Activated naive CD4-positive, alpha-beta T cell treated with anti-CD3 and anti-CD28 coated beads, Interleukin-2, amount 50 U/mL, for 24 hours (primary cell): ENCODE results near the gene MAPK6.
"Not testable (repeated sequence)": the region's sequence is repeated elsewhere in the genome, so short reads cannot be mapped to it uniquely, and the experiment has no call there.

Source experiments
- H3K27ac Mint-ChIP-seq: one replicate; pipeline ENCODE4 v1.8.0; 2021; ENCODE audit warnings: mild to moderate bottlenecking, mixed read lengths
- H3K27me3 Mint-ChIP-seq: one replicate; pipeline ENCODE4 v1.8.0; 2021; ENCODE audit warnings: mixed read lengths
- H3K36me3 Mint-ChIP-seq: one replicate; pipeline ENCODE4 v1.8.0; 2021; ENCODE audit warnings: mixed read lengths
- H3K4me1 Mint-ChIP-seq: one replicate; pipeline ENCODE4 v1.8.0; 2021; ENCODE audit warnings: mixed read lengths
- H3K4me3 Mint-ChIP-seq: one replicate; pipeline ENCODE4 v1.8.0; 2021; ENCODE audit warnings: mild to moderate bottlenecking, mixed read lengths
- H3K9me3 Mint-ChIP-seq: one replicate; pipeline ENCODE4 v1.8.0; 2021; ENCODE audit warnings: mixed read lengths

Gene MAPK6

GRCh38 chr15:52054381-52054780 is 35.4 kb downstream of the MAPK6 start:
- H3K27me3 Mint-ChIP-seq: no peaks in the 10 kb centered on the region
- H3K9me3 Mint-ChIP-seq: no peaks in the 10 kb centered on the region
- no peaks in the 10 kb centered on the region for H3K4me1 Mint-ChIP-seq
- H3K36me3 Mint-ChIP-seq: peaks cover 15% of the 10 kb centered on the region
- no peak overlapping the region for H3K27ac Mint-ChIP-seq
- no peak overlapping the region for H3K4me3 Mint-ChIP-seq

GRCh38 chr15:52054858-52055257 is 35.8 kb downstream of the MAPK6 start:
- H3K9me3 Mint-ChIP-seq, H3K27me3 Mint-ChIP-seq, H3K27ac Mint-ChIP-seq, H3K4me1 Mint-ChIP-seq, H3K4me3 Mint-ChIP-seq: not testable (repeated sequence)
- peaks cover 14% of the 10 kb centered on the region for H3K36me3 Mint-ChIP-seq

- H3K4me3 Mint-ChIP-seq: no peak overlapping the region
- H3K36me3 Mint-ChIP-seq: peaks cover 8% of the 10 kb centered on the region
- no peak overlapping the region for H3K27ac Mint-ChIP-seq
- no peaks in the 10 kb centered on the region for H3K9me3 Mint-ChIP-seq
- no peaks in the 10 kb centered on the region for H3K27me3 Mint-ChIP-seq
- no peaks in the 10 kb centered on the region for H3K4me1 Mint-ChIP-seq
Observed at GRCh38 chr15:52056001-52056400, 37.0 kb downstream of the MAPK6 start.

GRCh38 chr15:52056496-52056895 is 37.5 kb downstream of the MAPK6 start:
- Mint-ChIP-seq H3K36me3 (peaks cover 7% of the 10 kb centered on the region), H3K27ac (no peak overlapping the region), H3K9me3 (no peaks in the 10 kb centered on the region), H3K4me3 (no peak overlapping the region), H3K27me3 (no peaks in the 10 kb centered on the region), H3K4me1 (no peaks in the 10 kb centered on the region)

GRCh38 chr15:52057996-52058395 is 39.0 kb downstream of the MAPK6 start:
- Mint-ChIP-seq H3K4me1 (no peaks in the 10 kb centered on the region), H3K4me3 (no peak overlapping the region), H3K9me3 (no peaks in the 10 kb centered on the region), H3K36me3 (peaks cover 4% of the 10 kb centered on the region), H3K27ac (no peak overlapping the region), H3K27me3 (no peaks in the 10 kb centered on the region)

GRCh38 chr15:52060501-52060900 is 41.5 kb downstream of the MAPK6 start:
- H3K4me3 Mint-ChIP-seq: no peak overlapping the region
- no peak overlapping the region for H3K27ac Mint-ChIP-seq
- no peaks in the 10 kb centered on the region for H3K27me3 Mint-ChIP-seq

GRCh38 chr15:52066842-52067544 is 48.0 kb downstream of the MAPK6 start:
- Mint-ChIP-seq H3K27me3 (no peaks in the 10 kb centered on the region), H3K36me3 (peaks cover 11% of the 10 kb centered on the region), H3K9me3 (no peaks in the 10 kb centered on the region), H3K27ac (no peak overlapping the region), H3K4me3 (no peak overlapping the region), H3K4me1 (peaks cover 16% of the 10 kb centered on the region)

More at GRCh38 chr15:52060501-52060900, 41.5 kb downstream of the MAPK6 start:
- peaks cover 14% of the 10 kb centered on the region for H3K36me3 Mint-ChIP-seq
- no peaks in the 10 kb centered on the region for H3K4me1 Mint-ChIP-seq
- H3K9me3 Mint-ChIP-seq: no peaks in the 10 kb centered on the region

- Mint-ChIP-seq H3K27ac (no peak overlapping the region), H3K36me3 (peaks cover 11% of the 10 kb centered on the region), H3K27me3 (no peaks in the 10 kb centered on the region), H3K4me3 (no peak overlapping the region), H3K9me3 (no peaks in the 10 kb centered on the region), H3K4me1 (peaks cover 16% of the 10 kb centered on the region)
Observed at GRCh38 chr15:52067545-52067926, 48.5 kb downstream of the MAPK6 start.

GRCh38 chr15:52068004-52068615 is 49.1 kb downstream of the MAPK6 start:
- peaks cover 9% of the 10 kb centered on the region for H3K36me3 Mint-ChIP-seq
- H3K27me3 Mint-ChIP-seq: no peaks in the 10 kb centered on the region
- no peak overlapping the region for H3K27ac Mint-ChIP-seq
- H3K9me3 Mint-ChIP-seq: no peaks in the 10 kb centered on the region
- peaks cover 16% of the 10 kb centered on the region for H3K4me1 Mint-ChIP-seq
- H3K4me3 Mint-ChIP-seq: no peak overlapping the region

GRCh38 chr15:52069559-52069958 is 50.5 kb downstream of the MAPK6 start:
- no peak overlapping the region for H3K27ac Mint-ChIP-seq
- no peaks in the 10 kb centered on the region for H3K27me3 Mint-ChIP-seq
- no peaks in the 10 kb centered on the region for H3K9me3 Mint-ChIP-seq
- H3K4me1 Mint-ChIP-seq: peaks cover 16% of the 10 kb centered on the region
- H3K4me3 Mint-ChIP-seq: no peak overlapping the region
- H3K36me3 Mint-ChIP-seq: no peaks in the 10 kb centered on the region

GRCh38 chr15:52071570-52071969 is 52.6 kb downstream of the MAPK6 start:
- H3K4me3 Mint-ChIP-seq: no peak overlapping the region
- H3K9me3 Mint-ChIP-seq: no peaks in the 10 kb centered on the region
- no peaks in the 10 kb centered on the region for H3K27me3 Mint-ChIP-seq
- no peaks in the 10 kb centered on the region for H3K36me3 Mint-ChIP-seq
- H3K4me1 Mint-ChIP-seq: peaks cover 13% of the 10 kb centered on the region
- no peak overlapping the region for H3K27ac Mint-ChIP-seq

GRCh38 chr15:52076889-52077781 is 58.1 kb downstream of the MAPK6 start:
- Mint-ChIP-seq H3K36me3 (no peaks in the 10 kb centered on the region), H3K27me3 (no peaks in the 10 kb centered on the region), H3K27ac (no peak overlapping the region), H3K9me3 (no peaks in the 10 kb centered on the region), H3K4me3 (no peak overlapping the region), H3K4me1 (peaks cover 14% of the 10 kb centered on the region)

GRCh38 chr15:52078197-52078875 is 59.3 kb downstream of the MAPK6 start:
- H3K4me3 Mint-ChIP-seq: no peak overlapping the region
- no peak overlapping the region for H3K27ac Mint-ChIP-seq
- no peaks in the 10 kb centered on the region for H3K36me3 Mint-ChIP-seq

GRCh38 chr15:52078876-52079700 is 60.1 kb downstream of the MAPK6 start:
- Mint-ChIP-seq H3K27ac (no peak overlapping the region), H3K4me3 (no peak overlapping the region), H3K4me1 (peaks cover 26% of the 10 kb centered on the region), H3K9me3 (no peaks in the 10 kb centered on the region), H3K27me3 (no peaks in the 10 kb centered on the region), H3K36me3 (no peaks in the 10 kb centered on the region)

More at GRCh38 chr15:52078197-52078875, 59.3 kb downstream of the MAPK6 start:
- H3K9me3 Mint-ChIP-seq: no peaks in the 10 kb centered on the region
- peaks cover 26% of the 10 kb centered on the region for H3K4me1 Mint-ChIP-seq
- H3K27me3 Mint-ChIP-seq: no peaks in the 10 kb centered on the region

- Mint-ChIP-seq H3K27ac (no peak overlapping the region), H3K4me1 (peaks cover 26% of the 10 kb centered on the region), H3K4me3 (no peak overlapping the region), H3K36me3 (no peaks in the 10 kb centered on the region), H3K9me3 (no peaks in the 10 kb centered on the region), H3K27me3 (no peaks in the 10 kb centered on the region)
Observed at GRCh38 chr15:52080031-52080430, 61.0 kb downstream of the MAPK6 start.
